Subcutaneous adipose tissue (tissue), 4 donors: ENCODE measurements around the gene B4GALT7. TPM values are rescaled to one million over a fixed set of nuclear protein-coding genes. Genes with fewer than 3 reads are reported as not detected.

Source experiments
- total RNA-seq, 4 donors: library from RNA; depleted of rRNA; stranded (reverse); fragments of >200 nt; gene quantifications; one replicate each; pipeline ENCODE4 v1.1.0, GENCODE V29; 2016
- TF ChIP-seq, protein P1 (sequence below): fragments of 450-650 bp; IDR thresholded peaks from one replicate; pipeline ENCODE4 v1.5.1; 2016; ENCODE audit warnings: low read depth, mild to moderate bottlenecking, control low read depth, antibody characterized with exemption, moderate library complexity

Gene B4GALT7, protein sequence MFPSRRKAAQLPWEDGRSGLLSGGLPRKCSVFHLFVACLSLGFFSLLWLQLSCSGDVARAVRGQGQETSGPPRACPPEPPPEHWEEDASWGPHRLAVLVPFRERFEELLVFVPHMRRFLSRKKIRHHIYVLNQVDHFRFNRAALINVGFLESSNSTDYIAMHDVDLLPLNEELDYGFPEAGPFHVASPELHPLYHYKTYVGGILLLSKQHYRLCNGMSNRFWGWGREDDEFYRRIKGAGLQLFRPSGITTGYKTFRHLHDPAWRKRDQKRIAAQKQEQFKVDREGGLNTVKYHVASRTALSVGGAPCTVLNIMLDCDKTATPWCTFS
- 10 to 100 TPM; 16.1 to 35.2 (median 20.8) TPM for total RNA-seq

DNA sequence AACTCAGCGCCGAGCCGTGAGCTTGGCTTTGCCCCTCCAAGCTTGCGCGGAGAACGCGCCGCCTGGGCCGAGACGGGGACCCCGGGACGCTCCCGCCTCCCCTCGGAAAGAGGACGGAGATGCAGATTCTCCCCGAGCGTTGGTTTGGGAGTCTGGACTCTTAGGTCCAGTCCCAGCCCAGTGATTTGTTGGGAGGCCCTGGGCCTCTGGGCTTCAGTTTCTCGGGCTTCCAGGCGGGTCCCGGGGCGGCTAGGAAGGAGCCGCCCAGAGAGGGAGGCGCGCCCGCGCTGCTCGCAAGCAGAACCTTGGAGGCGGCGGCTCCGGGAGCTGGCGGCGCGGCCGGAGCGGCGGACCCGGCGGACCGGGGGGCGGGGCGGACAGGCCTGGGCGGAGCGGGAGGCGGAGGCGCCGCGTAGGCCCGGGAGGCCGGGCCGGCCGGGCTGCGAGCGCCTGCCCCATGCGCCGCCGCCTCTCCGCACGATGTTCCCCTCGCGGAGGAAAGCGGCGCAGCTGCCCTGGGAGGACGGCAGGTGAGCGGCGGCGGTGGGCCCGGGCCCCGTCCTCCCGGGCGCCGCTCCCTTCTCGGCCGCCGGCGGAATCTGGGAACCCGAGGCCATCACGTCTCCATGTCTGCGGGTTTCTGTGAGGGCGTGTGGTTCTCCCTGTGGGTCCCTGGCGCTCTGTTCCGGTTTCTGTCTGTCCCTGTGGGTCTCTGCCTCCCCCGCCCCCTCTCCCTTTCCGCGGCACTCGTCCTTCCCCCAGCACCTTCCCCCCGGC, at the start of gene B4GALT7:
Gene B4GALT7 (plus strand): TSS at position 402 of the 777 bp plus-strand sequence. CDS start 79 bp downstream, at position 481.
- TF ChIP-seq, protein P1, sequence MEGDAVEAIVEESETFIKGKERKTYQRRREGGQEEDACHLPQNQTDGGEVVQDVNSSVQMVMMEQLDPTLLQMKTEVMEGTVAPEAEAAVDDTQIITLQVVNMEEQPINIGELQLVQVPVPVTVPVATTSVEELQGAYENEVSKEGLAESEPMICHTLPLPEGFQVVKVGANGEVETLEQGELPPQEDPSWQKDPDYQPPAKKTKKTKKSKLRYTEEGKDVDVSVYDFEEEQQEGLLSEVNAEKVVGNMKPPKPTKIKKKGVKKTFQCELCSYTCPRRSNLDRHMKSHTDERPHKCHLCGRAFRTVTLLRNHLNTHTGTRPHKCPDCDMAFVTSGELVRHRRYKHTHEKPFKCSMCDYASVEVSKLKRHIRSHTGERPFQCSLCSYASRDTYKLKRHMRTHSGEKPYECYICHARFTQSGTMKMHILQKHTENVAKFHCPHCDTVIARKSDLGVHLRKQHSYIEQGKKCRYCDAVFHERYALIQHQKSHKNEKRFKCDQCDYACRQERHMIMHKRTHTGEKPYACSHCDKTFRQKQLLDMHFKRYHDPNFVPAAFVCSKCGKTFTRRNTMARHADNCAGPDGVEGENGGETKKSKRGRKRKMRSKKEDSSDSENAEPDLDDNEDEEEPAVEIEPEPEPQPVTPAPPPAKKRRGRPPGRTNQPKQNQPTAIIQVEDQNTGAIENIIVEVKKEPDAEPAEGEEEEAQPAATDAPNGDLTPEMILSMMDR = no peak

GRCh38 chr5:177552839-177553455, 47.0 kb upstream of the B4GALT7 start:
- TF ChIP-seq, protein P1 = no peak

DNA sequence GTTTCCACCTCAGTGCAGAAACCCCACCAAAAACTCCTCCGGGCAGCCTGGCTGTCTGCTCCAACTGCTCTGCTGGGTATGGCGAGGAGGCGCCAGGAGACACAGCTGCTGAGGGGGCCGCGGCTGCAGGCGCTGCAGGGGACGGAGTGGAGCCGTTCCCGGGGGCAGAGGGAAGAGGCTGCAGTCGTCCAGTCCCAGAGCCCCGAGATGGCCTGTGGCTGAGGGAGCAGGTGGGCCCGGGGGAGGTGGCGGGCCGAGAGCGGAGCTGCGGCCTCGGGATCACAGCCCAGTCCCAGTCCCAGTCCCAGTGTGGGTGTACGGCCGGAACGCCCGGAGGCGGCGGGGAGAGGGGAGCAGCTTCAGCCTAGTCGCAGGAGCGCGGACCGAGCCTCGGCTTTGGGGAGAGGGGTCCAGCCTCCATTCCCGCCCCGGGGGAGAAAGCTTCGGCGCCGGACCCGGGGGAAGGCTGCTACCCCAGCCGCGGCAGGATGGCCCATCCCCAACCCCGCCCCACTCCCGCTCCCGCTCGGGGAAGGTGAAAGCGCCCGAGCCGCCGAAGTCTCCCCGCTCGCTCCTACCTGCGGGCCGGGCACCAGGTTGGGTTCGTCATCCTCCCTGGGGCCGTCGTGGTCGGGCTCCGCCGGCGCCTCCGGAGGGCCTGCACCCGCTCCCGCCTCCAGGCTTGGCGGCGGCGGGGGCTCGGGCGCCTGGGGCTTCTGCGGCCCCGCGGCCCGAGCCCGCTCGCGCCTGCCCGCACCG, 46.1 kb upstream of the B4GALT7 start:
- TF ChIP-seq, protein P1 = no peak

DNA sequence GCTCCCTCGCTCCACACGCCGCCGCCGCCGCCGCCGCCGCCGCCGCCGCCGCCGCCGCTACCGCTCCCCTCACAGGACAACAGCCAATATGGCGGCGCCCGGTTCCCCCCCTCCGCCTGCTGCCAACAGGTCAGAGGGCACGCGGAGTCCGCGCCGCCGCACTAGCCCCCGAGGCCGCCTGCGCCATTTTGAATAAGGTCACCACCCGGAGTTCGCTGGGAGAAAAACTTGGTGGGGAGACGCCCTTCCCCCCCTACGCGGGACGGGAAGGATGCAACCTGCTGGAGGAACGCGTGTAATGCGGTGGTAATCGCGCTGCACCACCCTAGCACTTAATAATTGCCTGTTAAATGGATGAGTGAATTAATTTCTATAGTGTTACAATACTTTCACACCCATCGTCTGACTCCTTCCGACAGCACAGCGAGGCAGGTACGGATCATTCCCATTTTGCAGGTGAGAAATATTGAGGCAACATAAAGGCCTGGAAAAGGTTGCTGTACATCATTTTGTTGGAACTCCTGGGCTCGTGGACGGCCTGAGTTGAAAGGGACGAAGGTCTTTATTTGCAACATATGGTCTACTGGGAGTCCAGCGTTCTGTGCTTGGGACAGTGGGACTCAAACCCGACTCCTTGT, 45.3 kb upstream of the B4GALT7 start, which contains the start of gene FAM193B:
Gene FAM193B (minus strand): TSS at position 90 of the 638 bp plus-strand sequence. CDS start 105 bp downstream, outside the sequence.
- TF ChIP-seq, protein P1 = no peak

GRCh38 chr5:177555228-177555627, 44.7 kb upstream of the B4GALT7 start:
- TF ChIP-seq, protein P1 = no peak

DNA sequence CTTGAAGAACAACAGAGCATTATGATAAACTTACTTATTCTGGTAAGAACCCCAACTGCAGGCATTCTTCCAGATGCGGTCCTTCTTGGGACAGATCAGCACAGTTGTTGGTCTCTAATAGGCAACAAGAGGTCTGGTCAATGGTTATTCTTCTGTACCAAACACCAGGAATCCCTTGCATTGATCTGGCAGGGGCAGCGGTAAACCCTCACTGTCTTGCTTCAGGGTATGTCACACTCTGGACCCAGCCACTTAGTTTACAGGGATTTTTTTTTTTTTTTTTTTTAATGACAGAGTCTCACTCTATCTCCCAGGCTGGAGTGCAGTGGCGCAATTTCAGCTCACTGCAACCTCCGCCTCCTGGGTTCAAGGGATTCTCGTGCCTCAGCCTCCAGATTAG, 44.3 kb upstream of the B4GALT7 start:
- TF ChIP-seq, protein P1 = no peak
